ENCODE results near the gene PLXNA1. TPM values are rescaled to one million over a fixed set of nuclear protein-coding genes. Genes with fewer than 3 reads are reported as not detected.

The PLXNA1 gene
- total RNA-seq, 1 donor from 2014 or later: 34.7 TPM

- Histone ChIP-seq H3F3A (ENCODE audit: low read depth) (no peaks in the 10 kb centered on the region), H4K20me1 (ENCODE audit: low read depth) (peaks cover 30% of the 10 kb centered on the region), H3K9me3 (ENCODE audit: low read depth) (no peaks in the 10 kb centered on the region), H3K27me3 (no peaks in the 10 kb centered on the region), H3K9ac (no peak overlapping the region), H3K79me2 (ENCODE audit: low read depth) (no peaks in the 10 kb centered on the region), H2AFZ (replicated peaks) (no peak overlapping the region), H3K4me1 (no peaks in the 10 kb centered on the region), H3K4me3 (no peak overlapping the region), H3K36me3 (no peaks in the 10 kb centered on the region), H3K4me2 (no peak overlapping the region), H3K27ac (no peak overlapping the region)
- Mint-ChIP-seq H3K4me1 (peaks cover 25% of the 10 kb centered on the region), H3K27me3 (ENCODE audit: insufficient read depth, low read depth) (no peaks in the 10 kb centered on the region), H3K36me3 (peaks cover 7% of the 10 kb centered on the region), H3K9me3 (no peaks in the 10 kb centered on the region), H3K27ac (no peak overlapping the region), H3K4me3 (no peak overlapping the region)
- TF ChIP-seq EZH2phosphoT487 (IDR thresholded peaks at IDR 0.05): no peak
- TF ChIP-seq, protein P1, sequence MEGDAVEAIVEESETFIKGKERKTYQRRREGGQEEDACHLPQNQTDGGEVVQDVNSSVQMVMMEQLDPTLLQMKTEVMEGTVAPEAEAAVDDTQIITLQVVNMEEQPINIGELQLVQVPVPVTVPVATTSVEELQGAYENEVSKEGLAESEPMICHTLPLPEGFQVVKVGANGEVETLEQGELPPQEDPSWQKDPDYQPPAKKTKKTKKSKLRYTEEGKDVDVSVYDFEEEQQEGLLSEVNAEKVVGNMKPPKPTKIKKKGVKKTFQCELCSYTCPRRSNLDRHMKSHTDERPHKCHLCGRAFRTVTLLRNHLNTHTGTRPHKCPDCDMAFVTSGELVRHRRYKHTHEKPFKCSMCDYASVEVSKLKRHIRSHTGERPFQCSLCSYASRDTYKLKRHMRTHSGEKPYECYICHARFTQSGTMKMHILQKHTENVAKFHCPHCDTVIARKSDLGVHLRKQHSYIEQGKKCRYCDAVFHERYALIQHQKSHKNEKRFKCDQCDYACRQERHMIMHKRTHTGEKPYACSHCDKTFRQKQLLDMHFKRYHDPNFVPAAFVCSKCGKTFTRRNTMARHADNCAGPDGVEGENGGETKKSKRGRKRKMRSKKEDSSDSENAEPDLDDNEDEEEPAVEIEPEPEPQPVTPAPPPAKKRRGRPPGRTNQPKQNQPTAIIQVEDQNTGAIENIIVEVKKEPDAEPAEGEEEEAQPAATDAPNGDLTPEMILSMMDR (IDR thresholded peaks at IDR 0.05): no peak
- TF ChIP-seq EZH2 (IDR thresholded peaks at IDR 0.05): no peak
- no peak for DNase-seq (ENCODE audit: low spot score)
Observed at GRCh38 chr3:127016043-127016343, 33.1 kb downstream of the PLXNA1 start.

DNA sequence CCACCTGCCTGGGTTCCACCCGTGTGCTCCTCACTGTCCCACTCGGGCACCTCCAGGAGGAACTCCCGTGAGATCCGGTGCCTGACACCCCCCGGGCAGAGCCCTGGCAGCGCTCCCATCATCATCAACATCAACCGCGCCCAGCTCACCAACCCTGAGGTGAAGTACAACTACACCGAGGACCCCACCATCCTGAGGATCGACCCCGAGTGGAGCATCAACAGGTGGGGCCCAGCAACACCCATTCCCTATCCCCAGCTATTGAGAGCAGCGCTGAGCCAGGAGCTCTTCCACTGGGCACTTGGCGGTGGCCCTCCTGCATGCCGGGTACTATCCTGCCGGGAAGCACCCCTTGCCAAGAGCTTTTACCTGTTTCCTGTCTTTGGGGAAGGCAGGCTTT is 33.5 kb downstream of the PLXNA1 start:
- no peaks in the 10 kb centered on the region for H3K9me3 ChIP-seq (ENCODE audit: low read depth)
- no peak overlapping the region for H3K9ac ChIP-seq
- no peaks in the 10 kb centered on the region for H3K79me2 ChIP-seq (ENCODE audit: low read depth)
- no peaks in the 10 kb centered on the region for H3K36me3 ChIP-seq
- TF ChIP-seq EZH2 (IDR thresholded peaks at IDR 0.05) (no peak), EZH2phosphoT487 (IDR thresholded peaks at IDR 0.05) (no peak)
- TF ChIP-seq, protein P1 (IDR thresholded peaks at IDR 0.05): no peak
- no peak overlapping the region for H3K27ac Mint-ChIP-seq
- H4K20me1 ChIP-seq (ENCODE audit: low read depth): peaks cover 26% of the 10 kb centered on the region
- H3K4me3 Mint-ChIP-seq: no peak overlapping the region
- H3K9me3 Mint-ChIP-seq: no peaks in the 10 kb centered on the region
- H3K4me1 Mint-ChIP-seq: peaks cover 25% of the 10 kb centered on the region
- H3K4me1 ChIP-seq: no peaks in the 10 kb centered on the region
- H2AFZ ChIP-seq (replicated peaks): no peak overlapping the region
- H3F3A ChIP-seq (ENCODE audit: low read depth): no peaks in the 10 kb centered on the region
- no peak overlapping the region for H3K4me3 ChIP-seq
- no peak overlapping the region for H3K4me2 ChIP-seq
- H3K27me3 ChIP-seq: no peaks in the 10 kb centered on the region
- DNase-seq (ENCODE audit: low spot score): no peak
- H3K27me3 Mint-ChIP-seq (ENCODE audit: insufficient read depth, low read depth): no peaks in the 10 kb centered on the region
- H3K36me3 Mint-ChIP-seq: peaks cover 9% of the 10 kb centered on the region
- no peak overlapping the region for H3K27ac ChIP-seq

DNA sequence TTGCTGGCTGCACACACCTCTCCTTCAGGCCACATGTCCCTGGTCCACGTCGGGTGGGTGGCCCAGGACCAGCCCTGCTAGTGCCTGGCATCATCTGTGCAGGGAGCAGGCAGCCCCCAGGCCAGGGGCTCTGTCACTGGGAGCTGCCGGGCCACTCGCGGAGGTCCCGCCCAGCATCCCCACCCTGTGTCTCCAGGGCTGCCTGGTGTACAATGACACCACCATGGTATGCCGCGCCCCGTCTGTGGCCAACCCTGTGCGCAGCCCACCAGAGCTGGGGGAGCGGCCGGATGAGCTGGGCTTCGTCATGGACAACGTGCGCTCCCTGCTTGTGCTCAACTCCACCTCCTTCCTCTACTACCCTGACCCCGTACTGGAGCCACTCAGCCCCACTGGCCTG is 34.3 kb downstream of the PLXNA1 start:
- H2AFZ ChIP-seq (replicated peaks): no peak overlapping the region
- Mint-ChIP-seq H3K27me3 (ENCODE audit: insufficient read depth, low read depth) (no peaks in the 10 kb centered on the region), H3K4me1 (peaks cover 25% of the 10 kb centered on the region), H3K27ac (no peak overlapping the region), H3K9me3 (no peaks in the 10 kb centered on the region), H3K4me3 (no peak overlapping the region), H3K36me3 (peaks cover 9% of the 10 kb centered on the region)
- peaks cover 18% of the 10 kb centered on the region for H4K20me1 ChIP-seq (ENCODE audit: low read depth)
- H3K36me3 ChIP-seq: no peaks in the 10 kb centered on the region
- no peaks in the 10 kb centered on the region for H3K9me3 ChIP-seq (ENCODE audit: low read depth)
- H3K4me1 ChIP-seq: no peaks in the 10 kb centered on the region
- no peaks in the 10 kb centered on the region for H3K27me3 ChIP-seq
- H3K4me3 ChIP-seq: no peak overlapping the region
- no peak for TF ChIP-seq EZH2 (IDR thresholded peaks at IDR 0.05)
- TF ChIP-seq EZH2phosphoT487 (IDR thresholded peaks at IDR 0.05): no peak
- TF ChIP-seq, protein P1 (IDR thresholded peaks at IDR 0.05): no peak
- H3F3A ChIP-seq (ENCODE audit: low read depth): no peaks in the 10 kb centered on the region
- H3K79me2 ChIP-seq (ENCODE audit: low read depth): no peaks in the 10 kb centered on the region
- no peak overlapping the region for H3K27ac ChIP-seq
- no peak overlapping the region for H3K9ac ChIP-seq
- H3K4me2 ChIP-seq: no peak overlapping the region
- DNase-seq (ENCODE audit: low spot score): no peak

- H3K27me3 ChIP-seq: no peaks in the 10 kb centered on the region
- H3K4me1 ChIP-seq: no peaks in the 10 kb centered on the region
- no peak overlapping the region for H3K9ac ChIP-seq
- H3F3A ChIP-seq (ENCODE audit: low read depth): no peaks in the 10 kb centered on the region
- H3K79me2 ChIP-seq (ENCODE audit: low read depth): no peaks in the 10 kb centered on the region
- no peaks in the 10 kb centered on the region for H3K27me3 Mint-ChIP-seq (ENCODE audit: insufficient read depth, low read depth)
- H3K27ac ChIP-seq: no peak overlapping the region
- peaks cover 14% of the 10 kb centered on the region for H4K20me1 ChIP-seq (ENCODE audit: low read depth)
- H2AFZ ChIP-seq (replicated peaks): no peak overlapping the region
- H3K4me2 ChIP-seq: no peak overlapping the region
- DNase-seq (ENCODE audit: low spot score): no peak
- H3K4me3 ChIP-seq: no peak overlapping the region
- H3K4me3 Mint-ChIP-seq: no peak overlapping the region
- no peaks in the 10 kb centered on the region for H3K9me3 ChIP-seq (ENCODE audit: low read depth)
- H3K4me1 Mint-ChIP-seq: peaks cover 25% of the 10 kb centered on the region
- peaks cover 9% of the 10 kb centered on the region for H3K36me3 Mint-ChIP-seq
- H3K36me3 ChIP-seq: no peaks in the 10 kb centered on the region
- no peaks in the 10 kb centered on the region for H3K9me3 Mint-ChIP-seq
- H3K27ac Mint-ChIP-seq: no peak overlapping the region
- TF ChIP-seq, protein P1 (IDR thresholded peaks at IDR 0.05): no peak
- no peak for TF ChIP-seq EZH2 (IDR thresholded peaks at IDR 0.05)
Observed at GRCh38 chr3:127017781-127018180, 34.9 kb downstream of the PLXNA1 start.

Data from neural progenitor cell (in vitro differentiated cells).